Measurements from ENCODE around the gene ZNF417. TPM values are rescaled to one million over a fixed set of nuclear protein-coding genes. Genes with fewer than 3 reads are reported as not detected.
A peak's percentile ranks its signal among the peaks of the same experiment; 100 is the strongest.
"Not testable (repeated sequence)": the region's sequence is repeated elsewhere in the genome, so short reads cannot be mapped to it uniquely, and the experiment has no call there.

Gene ZNF417
- total RNA-seq (10 to 100 TPM in 7 of 9 donors, 1 to 10 TPM in 2; 5.8 to 20.8 (median 16.3) TPM), polyA plus RNA-seq (1 to 10 TPM; 1.8 to 9.0 (median 6.8) TPM)
- long read RNA-seq, donor 1, partial matches to known transcripts, result 0 of 1 reads
- long read RNA-seq, donor 1, other reads (novel, unspliced or antisense), result 0 of 1 reads
- long read RNA-seq, donor 2, result 0 reads
- long read RNA-seq, donor 3, result 0 reads
- long read RNA-seq, donor 4, partial matches to known transcripts, result 0 of 2 reads
- long read RNA-seq, donor 4, other reads (novel, unspliced or antisense), result 2 of 2 reads
- long read RNA-seq, donor 5, result 0 reads
- long read RNA-seq, donor 6, result 0 reads
- long read RNA-seq, donor 7, result 0 reads
- long read RNA-seq, donor 8, partial matches to known transcripts, result 0 of 1 reads
- long read RNA-seq, donor 8, other reads (novel, unspliced or antisense), result 0 of 1 reads
- long read RNA-seq, donor 9, result 0 reads
- long read RNA-seq, donor 10, partial matches to known transcripts, result 0 of 1 reads
- long read RNA-seq, donor 10, other reads (novel, unspliced or antisense), result 0 of 1 reads

DNA sequence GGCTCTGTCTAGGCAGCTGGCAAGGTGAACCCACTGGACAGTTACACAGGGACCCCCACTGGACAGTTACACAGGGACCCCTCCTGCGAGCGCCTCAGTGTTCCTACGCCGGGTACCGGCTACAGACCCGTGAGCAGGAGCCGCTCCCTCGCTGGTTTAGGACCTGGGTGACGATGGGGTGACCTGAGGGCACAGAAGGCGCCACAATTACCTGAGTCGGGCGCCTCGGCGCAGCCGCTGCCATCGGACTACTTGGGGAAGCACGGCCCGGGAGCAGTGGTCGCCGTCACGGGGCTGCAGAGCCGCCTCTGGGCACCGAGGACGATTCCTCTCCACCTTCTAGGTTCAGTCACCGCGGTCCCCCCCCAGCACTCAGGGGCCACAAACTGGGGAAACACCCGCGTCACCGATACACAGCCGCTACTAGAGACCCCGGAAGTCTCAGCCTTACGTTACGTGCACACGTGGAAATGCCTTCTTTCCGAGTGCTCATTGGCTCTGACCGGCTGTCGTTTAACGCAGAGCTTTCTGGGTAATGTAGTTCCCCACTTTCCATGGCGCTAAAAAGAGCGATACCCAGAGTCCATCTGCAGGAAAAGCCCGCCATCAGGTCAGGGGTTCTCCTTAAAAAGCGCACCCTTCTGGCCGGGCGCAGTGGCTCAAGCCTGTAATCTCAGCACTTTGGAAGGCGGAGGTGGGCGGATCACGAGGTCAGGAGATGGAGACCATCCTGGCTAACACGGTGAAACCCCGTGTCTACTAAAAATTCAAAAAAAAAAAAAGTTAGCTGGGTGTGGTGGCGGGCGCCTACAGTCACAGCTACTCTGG is at the start of gene ZNF417:
ZNF417 (minus strand) TSS at position 425 of the 828 bp plus-strand sequence; CDS start at position 244, 181 bp downstream.
- H3K36me3 ChIP-seq (replicated peaks in 1 of 2); H3K27me3 ChIP-seq; H3K4me1 ChIP-seq (replicated peaks in 1 of 2); intact Hi-C loops (cut with DNase I); H3K9me3 ChIP-seq (replicated peaks in 1 of 3): not testable (repeated sequence)
- Histone ChIP-seq H3K4me3 (peak within 1 kb of the TSS; percentile 6 to 95 (median 75)), H3K27ac (peak within 1 kb of the TSS in 4 of 5 donors; percentile 51 to 87 (median 70))
- WGBS, 4 donors, result 0 to 1% (median 1%) methylated on average over 14 to 51 of the region's 51 CpGs
- peak; percentile 14 to 51 for TF ChIP-seq POLR2A (IDR thresholded peaks at IDR 0.05)
- TF ChIP-seq, protein P1, sequence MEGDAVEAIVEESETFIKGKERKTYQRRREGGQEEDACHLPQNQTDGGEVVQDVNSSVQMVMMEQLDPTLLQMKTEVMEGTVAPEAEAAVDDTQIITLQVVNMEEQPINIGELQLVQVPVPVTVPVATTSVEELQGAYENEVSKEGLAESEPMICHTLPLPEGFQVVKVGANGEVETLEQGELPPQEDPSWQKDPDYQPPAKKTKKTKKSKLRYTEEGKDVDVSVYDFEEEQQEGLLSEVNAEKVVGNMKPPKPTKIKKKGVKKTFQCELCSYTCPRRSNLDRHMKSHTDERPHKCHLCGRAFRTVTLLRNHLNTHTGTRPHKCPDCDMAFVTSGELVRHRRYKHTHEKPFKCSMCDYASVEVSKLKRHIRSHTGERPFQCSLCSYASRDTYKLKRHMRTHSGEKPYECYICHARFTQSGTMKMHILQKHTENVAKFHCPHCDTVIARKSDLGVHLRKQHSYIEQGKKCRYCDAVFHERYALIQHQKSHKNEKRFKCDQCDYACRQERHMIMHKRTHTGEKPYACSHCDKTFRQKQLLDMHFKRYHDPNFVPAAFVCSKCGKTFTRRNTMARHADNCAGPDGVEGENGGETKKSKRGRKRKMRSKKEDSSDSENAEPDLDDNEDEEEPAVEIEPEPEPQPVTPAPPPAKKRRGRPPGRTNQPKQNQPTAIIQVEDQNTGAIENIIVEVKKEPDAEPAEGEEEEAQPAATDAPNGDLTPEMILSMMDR (IDR thresholded peaks at IDR 0.05), result peak in 4 of 6 experiments; percentile 5 to 36 (median 26)
- DNase-seq, result peak; percentile 83 to 95 (median 89)

DNA sequence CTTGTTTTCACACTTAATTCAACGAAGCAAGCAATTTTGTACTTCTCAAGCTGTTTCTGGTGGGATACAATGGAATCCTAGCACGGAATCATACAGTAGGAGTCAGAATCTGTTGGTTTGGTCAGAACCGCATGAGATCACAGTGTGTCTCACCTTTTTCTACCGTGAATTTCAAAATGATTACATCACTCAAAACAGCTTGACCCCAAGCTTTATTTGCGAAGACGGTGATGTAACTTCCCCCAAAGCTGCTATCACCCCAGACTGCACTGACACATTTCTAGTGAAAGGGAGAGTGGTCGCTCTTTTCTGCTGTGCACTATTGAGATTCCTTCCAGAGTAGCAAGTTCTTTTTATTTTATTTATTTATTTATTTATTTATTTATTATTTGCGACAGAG is 48.4 kb upstream of the ZNF417 start:
- H3K4me3 ChIP-seq, result no peak overlapping the region
- no peaks in the 10 kb centered on the region for H3K36me3 ChIP-seq (replicated peaks in 1 of 2)
- H3K4me1 ChIP-seq (replicated peaks in 1 of 2), result no peaks in the 10 kb centered on the region
- no peaks in the 10 kb centered on the region for H3K27me3 ChIP-seq
- peaks cover 0 to 30% (median 0%) of the 10 kb centered on the region in 3 donors for H3K9me3 ChIP-seq (replicated peaks in 1 of 3)
- no peak for DNase-seq
- no peak for TF ChIP-seq POLR2A (IDR thresholded peaks at IDR 0.05)
- TF ChIP-seq, protein P1 (IDR thresholded peaks at IDR 0.05), result no peak
- intact Hi-C loops (cut with DNase I), result no loop called here
- 83 to 96% (median 94%) methylated on average over 8 of the region's 8 CpGs for WGBS, 4 donors
- H3K27ac ChIP-seq, result no peak overlapping the region

DNA sequence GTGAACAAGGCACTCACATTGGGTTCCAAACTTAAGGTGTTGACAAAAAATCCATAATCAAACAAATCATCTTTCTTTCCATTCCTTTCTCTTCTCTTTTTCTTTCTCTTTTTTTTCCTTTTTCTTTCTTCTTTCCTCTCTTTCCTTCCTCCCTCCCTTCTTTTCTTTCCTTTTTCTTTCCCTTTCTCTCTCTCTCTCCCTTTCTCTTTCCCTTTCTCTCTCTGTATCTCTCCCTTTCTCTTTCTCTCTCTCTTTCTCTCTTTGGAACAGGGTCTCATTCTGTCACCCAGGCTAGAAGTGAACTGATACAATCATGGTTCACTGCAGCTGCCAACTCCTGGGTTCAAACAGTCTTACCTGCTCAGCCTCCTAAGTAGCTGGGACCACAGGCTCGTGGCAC is 45.4 kb upstream of the ZNF417 start:
- intact Hi-C loops (cut with DNase I), result no loop called here
- H3K36me3 ChIP-seq (replicated peaks in 1 of 2), result no peaks in the 10 kb centered on the region
- H3K4me1 ChIP-seq (replicated peaks in 1 of 2), result no peaks in the 10 kb centered on the region
- WGBS, 4 donors, result 73 to 95% (median 81%) methylated on average over 1 of the region's 1 CpG
- H3K9me3 ChIP-seq (replicated peaks in 1 of 3), result peaks cover 0 to 19% (median 0%) of the 10 kb centered on the region in 3 donors
- DNase-seq, result no peak
- H3K27ac ChIP-seq, result no peak overlapping the region
- no peaks in the 10 kb centered on the region for H3K27me3 ChIP-seq
- no peak for TF ChIP-seq POLR2A (IDR thresholded peaks at IDR 0.05)
- TF ChIP-seq, protein P1 (IDR thresholded peaks at IDR 0.05), result no peak
- H3K4me3 ChIP-seq, result no peak overlapping the region

DNA sequence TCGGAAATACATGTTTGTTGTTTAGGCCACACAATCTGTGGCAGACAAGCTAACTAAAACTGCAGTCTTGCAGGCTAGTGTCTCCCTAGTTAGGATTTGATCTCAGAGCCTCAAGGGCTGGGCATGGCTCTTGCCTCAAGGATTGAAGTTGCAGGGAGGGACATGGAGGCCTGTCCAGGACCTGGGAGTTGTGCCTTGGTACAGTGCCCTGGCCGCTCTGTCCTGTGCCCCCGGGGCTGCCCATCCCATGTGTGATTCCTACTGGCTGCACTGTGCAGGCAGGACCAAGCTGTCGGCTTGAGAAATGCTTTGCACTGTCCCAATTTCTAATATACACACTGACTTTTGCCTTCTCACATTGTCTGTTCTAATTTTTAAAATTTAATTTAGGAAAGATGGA is 38.6 kb upstream of the ZNF417 start:
- Histone ChIP-seq H3K4me3 (no peak overlapping the region), H3K27ac (no peak overlapping the region), H3K27me3 (no peaks in the 10 kb centered on the region), H3K4me1 (replicated peaks in 1 of 2) (no peaks in the 10 kb centered on the region), H3K36me3 (replicated peaks in 1 of 2) (no peaks in the 10 kb centered on the region), H3K9me3 (replicated peaks in 1 of 3) (no peaks in the 10 kb centered on the region)
- intact Hi-C loops (cut with DNase I), result no loop called here
- 79 to 90% (median 88%) methylated on average over 4 of the region's 4 CpGs for WGBS, 4 donors
- TF ChIP-seq, protein P1 (IDR thresholded peaks at IDR 0.05), result no peak
- TF ChIP-seq POLR2A (IDR thresholded peaks at IDR 0.05), result no peak
- DNase-seq, result no peak
